Activated CD8-positive, alpha-beta T cell treated with anti-CD3 and anti-CD28 coated beads for 36 hours (primary cell): Measurements from ENCODE around the gene TUBGCP3. TPM values are rescaled to one million over a fixed set of nuclear protein-coding genes. Genes with fewer than 3 reads are reported as not detected.
A peak's percentile ranks its signal among the peaks of the same experiment; 100 is the strongest.

Experiments
- ATAC-seq: fragments of 200-7000 bp; cut with Tn5 transposase; one replicate; pipeline ENCODE4 v1.10.0; 2021; ENCODE audit warnings: mild to moderate bottlenecking, moderate library complexity
- CTCF ChIA-PET: fragments of 350-600 bp; sonication (Branson Sonifier 250); formaldehyde crosslinking; loops from one replicate; lab custom pipeline; 2021; ENCODE audit warnings: antibody characterized with exemption; lab: Charles Lee
- POLR2A ChIA-PET: fragments of 350-600 bp; sonication (Branson Sonifier 250); formaldehyde crosslinking; loops from one replicate; lab custom pipeline; 2021; ENCODE audit warnings: antibody characterized with exemption; lab: Charles Lee
- DNase-seq: peaks from one replicate; pipeline ENCODE4 v3.0.0-alpha.2; 2020
- H3K27ac Mint-ChIP-seq: one replicate; pipeline ENCODE4 v1.8.0; 2021; ENCODE audit warnings: mild to moderate bottlenecking, mixed read lengths
- H3K27me3 Mint-ChIP-seq: one replicate; pipeline ENCODE4 v1.8.0; 2021; ENCODE audit warnings: mixed read lengths
- H3K36me3 Mint-ChIP-seq: one replicate; pipeline ENCODE4 v1.8.0; 2021; ENCODE audit warnings: low read depth, mixed read lengths
- H3K4me1 Mint-ChIP-seq: one replicate; pipeline ENCODE4 v1.8.0; 2021; ENCODE audit warnings: low read depth, mixed read lengths
- H3K4me3 Mint-ChIP-seq: one replicate; pipeline ENCODE4 v1.8.0; 2021; ENCODE audit warnings: mild to moderate bottlenecking, moderate library complexity, mixed read lengths
- H3K9me3 Mint-ChIP-seq: one replicate; pipeline ENCODE4 v1.8.0; 2021; ENCODE audit warnings: mixed read lengths
- CTCF ChIP-seq: fragments of 200-600 bp; IDR thresholded peaks from one replicate; pipeline ENCODE4 v1.8.0; 2022; ENCODE audit warnings: antibody characterized with exemption, mild to moderate bottlenecking
- intact Hi-C: fragments of 100-400 bp; cut with micrococcal nuclease; formaldehyde crosslinking; loops from one replicate; pipeline ENCODE4 v1.10.0; 2022
- total RNA-seq, 2 experiments: library from RNA; stranded (reverse); gene quantifications; one replicate each; pipeline ENCODE4 v1.2.3, GENCODE V29; 2021

TUBGCP3 gene
- 10 to 100 TPM; 51.6 to 57.1 TPM for total RNA-seq

- intact Hi-C loops = no loop called here
- ChIA-PET CTCF (interaction anchor here (1.3 to 5.2 kb wide), 2 partner anchors 8 to 17 kb away, joined by 4 to 55 read pairs; no protein-coding TSS in a partner anchor), POLR2A (interaction anchor here (0.7 to 2.0 kb wide), 6 partner anchors 12 to 118 kb away, joined by 3 to 6 read pairs (median 3); no protein-coding TSS in a partner anchor)
- peak; percentile 81 for DNase-seq
- Mint-ChIP-seq H3K36me3 (peaks cover 22% of the 10 kb centered on the region), H3K4me3 (peak within 1 kb of the TSS; percentile 93), H3K9me3 (no peaks in the 10 kb centered on the region), H3K27me3 (no peaks in the 10 kb centered on the region), H3K27ac (peak within 1 kb of the TSS; percentile 97), H3K4me1 (peaks cover 34% of the 10 kb centered on the region)
- peak; percentile 83 for ATAC-seq
- TF ChIP-seq CTCF = no peak
Observed at GRCh38 chr13:112587764-112588489, at the start of gene TUBGCP3. Gene TUBGCP3 (minus strand): TSS chr13:112588153. CDS start chr13:112587980, 173 bp downstream.

GRCh38 chr13:112637017-112637801 is 49.3 kb upstream of the TUBGCP3 start:
- ATAC-seq (no peak), DNase-seq (no peak)
- Mint-ChIP-seq H3K27ac (no peak overlapping the region), H3K4me3 (no peak overlapping the region), H3K27me3 (peaks cover 30% of the 10 kb centered on the region), H3K36me3 (no peaks in the 10 kb centered on the region), H3K9me3 (no peaks in the 10 kb centered on the region), H3K4me1 (peaks cover 5% of the 10 kb centered on the region)
- TF ChIP-seq CTCF = no peak
- intact Hi-C loops = no loop called here
- ChIA-PET POLR2A (no interaction called here), CTCF (no interaction called here)

GRCh38 chr13:112636401-112636975 is 48.5 kb upstream of the TUBGCP3 start:
- H3K27me3 Mint-ChIP-seq = peaks cover 28% of the 10 kb centered on the region
- POLR2A ChIA-PET = no interaction called here
- H3K9me3 Mint-ChIP-seq = no peaks in the 10 kb centered on the region
- ATAC-seq (no peak), DNase-seq (no peak)
- no peaks in the 10 kb centered on the region for H3K36me3 Mint-ChIP-seq
- TF ChIP-seq CTCF = no peak
- H3K4me1 Mint-ChIP-seq = peaks cover 5% of the 10 kb centered on the region
- H3K27ac Mint-ChIP-seq = no peak overlapping the region
- intact Hi-C loops = no loop called here
- CTCF ChIA-PET = no interaction called here
- no peak overlapping the region for H3K4me3 Mint-ChIP-seq

- intact Hi-C loops = no loop called here
Observed at GRCh38 chr13:112635323-112635722, 47.4 kb upstream of the TUBGCP3 start.

More at GRCh38 chr13:112635323-112635722, 47.4 kb upstream of the TUBGCP3 start:
- ChIA-PET CTCF (no interaction called here), POLR2A (no interaction called here)
- Mint-ChIP-seq H3K4me3 (no peak overlapping the region), H3K4me1 (no peaks in the 10 kb centered on the region), H3K36me3 (no peaks in the 10 kb centered on the region), H3K9me3 (no peaks in the 10 kb centered on the region), H3K27ac (no peak overlapping the region), H3K27me3 (peaks cover 25% of the 10 kb centered on the region)
- TF ChIP-seq CTCF = no peak
- ATAC-seq (no peak), DNase-seq (no peak)
